GM18498 (cell line): Measurements from ENCODE around the gene LRFN3.
"Not testable (repeated sequence)": the region's sequence is repeated elsewhere in the genome, so short reads cannot be mapped to it uniquely, and the experiment has no call there.

Experiments
- ATAC-seq: cut with Tn5 transposase; IDR thresholded peaks from one replicate; pipeline ENCODE4 v1.9.1; 2021; ENCODE audit warnings: mild to moderate bottlenecking, moderate library complexity; ENCODE audit not compliant: unreplicated experiment

The LRFN3 gene

GRCh38 chr19:35905178-35905727 lies 30.9 kb upstream of the LRFN3 start:
- ATAC-seq: no peak

DNA sequence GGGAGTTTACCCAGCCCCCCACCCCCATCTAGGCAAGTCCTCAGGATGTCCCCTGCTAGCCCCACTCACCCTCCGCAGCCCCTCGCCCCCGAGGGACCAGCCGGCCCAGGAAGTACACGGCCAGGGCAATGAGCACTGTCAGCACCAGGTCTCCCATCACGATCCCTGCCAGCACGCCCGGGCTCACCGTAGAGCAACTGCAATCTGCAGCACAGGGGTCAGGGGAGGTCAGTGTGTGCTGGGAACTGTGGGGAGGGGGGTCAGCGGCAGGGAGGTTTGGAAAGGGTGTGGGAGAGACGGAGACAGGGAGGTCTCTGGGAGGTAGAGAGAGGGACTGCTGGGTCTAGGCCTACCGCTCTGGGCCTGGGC lies 28.8 kb upstream of the LRFN3 start:
- no peak for ATAC-seq

- no peak for ATAC-seq
Measured at GRCh38 chr19:35908010-35908441, 28.1 kb upstream of the LRFN3 start, which contains the start of gene TYROBP. Gene TYROBP (minus strand): TSS chr19:35908295. CDS start chr19:35908228, 67 bp downstream.

DNA sequence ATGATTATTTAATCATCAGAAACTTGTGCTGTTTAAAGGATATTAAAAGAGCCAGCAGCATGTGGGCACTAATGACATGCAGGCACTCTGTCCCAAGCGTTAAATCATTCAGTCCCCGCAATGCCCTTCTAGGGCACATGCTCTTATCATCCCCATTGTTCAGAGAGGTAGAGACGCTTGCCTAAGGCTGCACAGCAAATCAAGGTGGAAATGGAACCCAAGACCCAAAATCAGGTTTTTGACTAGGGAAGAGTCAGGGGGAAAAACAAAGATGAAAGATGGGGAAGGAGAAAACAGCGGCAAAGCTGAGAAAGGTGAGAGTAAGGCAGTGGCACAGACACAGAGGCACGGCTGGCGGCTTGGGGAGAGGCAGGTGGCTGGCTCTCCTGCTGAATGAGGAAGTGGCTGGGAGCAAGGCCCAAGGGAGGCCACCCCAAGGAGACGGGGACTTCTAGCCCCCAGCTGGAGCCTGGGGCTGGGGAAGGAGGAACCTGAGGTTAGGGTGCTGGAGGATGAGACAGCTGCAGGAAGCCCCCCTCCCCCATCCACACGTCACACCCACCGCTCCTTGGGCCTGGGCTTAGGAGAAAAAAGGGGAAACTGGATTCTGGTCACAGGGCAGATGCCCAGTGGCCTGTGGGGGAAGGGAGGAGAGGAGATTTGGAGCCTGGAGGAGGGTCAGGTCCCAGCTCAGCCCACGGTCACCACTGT lies 27.0 kb upstream of the LRFN3 start:
- ATAC-seq: no peak

DNA sequence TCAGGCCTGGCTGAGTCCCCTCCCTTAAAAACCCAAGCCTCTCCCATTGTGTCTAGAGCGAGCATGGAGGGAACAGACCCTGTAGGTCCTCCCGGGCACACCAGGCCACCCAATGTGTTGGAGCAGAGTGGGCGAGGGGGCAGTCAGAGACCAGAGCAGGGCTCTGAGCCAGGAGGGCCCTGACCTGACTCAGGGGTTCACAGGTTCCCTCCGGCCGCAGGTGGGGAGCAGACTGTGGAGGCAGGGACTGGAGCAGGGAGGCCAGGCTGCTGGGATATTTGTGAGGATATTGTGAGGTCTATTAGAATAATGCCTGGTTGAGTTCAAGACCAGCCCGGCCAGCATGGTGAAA lies 26.5 kb upstream of the LRFN3 start:
- no peak for ATAC-seq

DNA sequence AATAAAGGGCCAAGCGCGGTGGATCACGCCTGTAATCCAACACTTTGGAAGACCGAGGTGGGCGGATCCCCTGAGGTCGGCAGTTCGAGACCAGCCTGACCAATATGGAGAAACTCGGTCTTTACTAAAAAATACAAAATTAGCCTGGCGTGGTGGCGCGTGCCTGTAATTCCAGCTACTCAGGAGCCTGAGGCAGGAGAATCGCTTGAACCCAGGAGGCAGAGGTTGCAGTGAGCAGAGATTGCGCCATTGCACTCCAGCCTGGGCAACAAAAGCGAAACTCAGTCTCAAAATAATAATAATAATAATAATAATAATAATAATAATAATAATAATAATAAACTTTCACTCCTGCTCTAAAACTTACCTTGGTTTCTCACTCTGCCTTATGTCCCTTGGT lies 25.8 kb upstream of the LRFN3 start:
- not testable (repeated sequence) for ATAC-seq

- no peak for ATAC-seq
Measured at GRCh38 chr19:35911173-35911572, 25.0 kb upstream of the LRFN3 start.

DNA sequence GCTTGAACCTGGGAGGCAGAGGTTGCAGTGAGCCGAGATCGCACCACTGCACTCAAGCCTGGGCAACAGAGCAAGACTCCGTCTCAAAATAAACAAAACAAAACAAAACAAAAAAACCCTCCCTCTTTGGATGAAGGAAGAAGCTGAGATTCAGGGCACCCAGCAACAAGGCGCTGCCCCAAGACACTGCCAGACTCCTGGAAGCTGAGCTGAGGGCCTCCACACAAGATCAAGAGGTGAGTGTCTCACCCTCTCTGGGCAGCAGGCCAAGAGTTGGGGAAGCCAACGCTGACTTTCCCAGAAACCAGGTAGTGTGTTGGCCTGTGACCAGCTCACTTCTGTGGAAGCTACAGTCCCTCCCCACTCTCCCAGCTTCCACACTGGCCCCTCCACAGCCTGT lies 24.4 kb upstream of the LRFN3 start:
- ATAC-seq: no peak

- ATAC-seq: no peak
Measured at GRCh38 chr19:35913589-35913988, 22.6 kb upstream of the LRFN3 start.

GRCh38 chr19:35915443-35915842 lies 20.7 kb upstream of the LRFN3 start:
- ATAC-seq: no peak

DNA sequence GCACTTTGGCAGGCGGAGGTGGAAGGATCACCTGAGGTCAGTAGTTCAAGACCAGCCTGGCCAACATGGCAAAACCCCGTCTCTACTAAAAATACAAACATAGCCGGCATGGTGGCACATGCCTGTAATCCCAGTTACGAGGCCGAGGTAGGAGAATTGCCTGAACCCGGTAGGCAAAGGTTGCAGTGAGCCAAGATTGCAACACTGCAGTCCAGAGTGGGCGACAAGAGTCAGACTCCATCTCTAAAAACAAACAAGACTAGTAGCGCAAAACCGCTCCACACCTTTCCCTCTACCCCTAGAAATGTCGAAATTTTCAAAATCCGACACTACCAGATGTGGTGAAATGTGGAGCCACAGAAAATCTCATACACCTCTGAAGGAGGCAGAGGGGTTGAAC lies 16.9 kb upstream of the LRFN3 start:
- ATAC-seq: no peak

- ATAC-seq: no peak
Measured at GRCh38 chr19:35921012-35921411, 15.2 kb upstream of the LRFN3 start.

GRCh38 chr19:35925501-35925900 lies 10.7 kb upstream of the LRFN3 start:
- ATAC-seq: no peak

DNA sequence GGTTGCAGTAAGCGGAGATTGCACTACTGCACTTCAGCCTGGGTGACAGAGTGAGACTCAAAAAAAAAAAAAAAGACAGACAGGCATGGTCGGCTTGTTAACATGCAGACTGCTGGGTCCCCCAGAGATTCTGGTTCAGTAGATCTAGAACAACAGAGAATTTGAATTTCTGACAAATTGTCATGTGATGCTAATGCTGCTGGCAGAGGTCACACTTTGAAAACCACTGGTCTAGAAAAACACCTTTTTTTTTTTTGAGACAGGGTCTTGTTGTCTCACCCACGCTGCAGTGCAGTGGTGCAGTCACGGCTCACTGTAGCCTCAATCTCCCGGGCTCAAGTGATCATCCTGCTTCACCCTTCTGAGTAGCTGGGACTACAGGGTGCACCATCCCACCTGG lies 7.7 kb upstream of the LRFN3 start:
- ATAC-seq: no peak

GRCh38 chr19:35929876-35930275 lies 6.3 kb upstream of the LRFN3 start:
- ATAC-seq: no peak

GRCh38 chr19:35931161-35931873 lies 4.9 kb upstream of the LRFN3 start:
- ATAC-seq: peak; percentile 94

DNA sequence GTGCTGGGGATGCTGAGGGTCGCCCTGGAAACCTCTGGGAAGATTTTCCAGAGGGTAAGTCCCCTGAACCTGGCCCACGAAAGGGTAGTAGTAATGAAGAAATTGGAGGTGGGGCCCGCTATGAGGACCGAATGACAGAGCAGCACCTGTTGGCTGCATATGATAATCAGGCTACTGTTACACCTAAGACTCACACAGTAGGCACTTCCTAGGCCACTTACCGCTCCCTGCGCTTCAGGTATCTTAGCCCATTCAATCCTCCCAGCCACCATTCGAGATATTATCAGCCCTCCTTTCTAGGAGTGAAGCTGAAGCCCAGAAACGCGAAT lies 4.3 kb upstream of the LRFN3 start:
- ATAC-seq: no peak

DNA sequence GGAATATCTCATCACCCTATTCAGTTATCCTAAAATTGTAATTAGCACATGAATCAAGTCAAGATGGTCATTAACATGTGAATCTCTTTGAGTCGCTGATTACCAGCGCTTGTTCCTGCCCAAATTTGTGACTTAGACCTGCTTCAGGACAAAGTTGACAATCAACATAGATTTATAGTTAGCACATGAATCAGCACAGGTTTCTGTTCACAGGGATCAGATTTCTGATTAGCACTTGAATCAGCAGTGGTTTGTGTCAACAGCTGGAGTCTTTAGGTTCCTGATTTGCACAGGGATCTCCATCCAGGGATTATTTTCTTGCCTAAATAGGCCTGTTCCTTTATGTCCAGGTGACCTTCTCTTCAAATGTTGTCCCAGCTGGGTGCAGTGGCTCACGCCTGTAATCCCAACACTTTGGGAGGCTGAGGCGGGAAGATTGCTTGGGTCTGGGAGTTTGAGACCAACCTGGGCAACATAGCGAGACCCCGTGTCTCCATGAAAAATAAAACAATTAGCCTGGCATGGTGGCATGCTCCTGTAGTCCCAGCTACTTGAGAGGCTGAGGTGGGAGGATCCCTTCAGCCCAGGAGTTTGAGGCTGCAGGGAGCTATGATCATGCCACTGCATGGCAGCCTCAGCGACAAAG lies 3.8 kb upstream of the LRFN3 start:
- ATAC-seq: no peak

DNA sequence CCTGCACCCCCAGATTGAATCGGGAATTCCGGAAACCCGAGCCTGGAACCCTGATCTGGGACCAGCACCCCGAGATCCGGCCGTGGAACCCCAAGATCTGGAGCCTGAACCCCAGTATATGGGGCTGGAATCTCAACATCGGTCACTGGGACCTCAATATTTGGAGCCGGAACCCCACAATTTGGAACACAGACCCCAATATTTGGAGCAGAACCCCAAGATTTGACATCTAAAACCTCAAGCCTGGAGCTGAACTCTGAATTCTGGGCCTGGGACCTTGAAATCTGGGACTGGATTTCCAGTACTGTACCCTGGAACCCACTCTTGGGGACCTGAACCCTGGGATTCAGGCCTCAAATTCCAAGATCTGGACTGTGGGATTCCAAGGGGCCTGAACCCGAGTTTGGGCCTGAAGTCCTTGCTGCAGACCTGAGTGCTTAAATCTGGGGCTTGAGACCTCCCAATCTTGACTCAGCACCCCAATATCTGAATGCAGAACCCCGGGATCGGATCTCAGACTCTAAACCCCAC lies 629 bp downstream of the LRFN3 start:
- ATAC-seq: no peak

DNA sequence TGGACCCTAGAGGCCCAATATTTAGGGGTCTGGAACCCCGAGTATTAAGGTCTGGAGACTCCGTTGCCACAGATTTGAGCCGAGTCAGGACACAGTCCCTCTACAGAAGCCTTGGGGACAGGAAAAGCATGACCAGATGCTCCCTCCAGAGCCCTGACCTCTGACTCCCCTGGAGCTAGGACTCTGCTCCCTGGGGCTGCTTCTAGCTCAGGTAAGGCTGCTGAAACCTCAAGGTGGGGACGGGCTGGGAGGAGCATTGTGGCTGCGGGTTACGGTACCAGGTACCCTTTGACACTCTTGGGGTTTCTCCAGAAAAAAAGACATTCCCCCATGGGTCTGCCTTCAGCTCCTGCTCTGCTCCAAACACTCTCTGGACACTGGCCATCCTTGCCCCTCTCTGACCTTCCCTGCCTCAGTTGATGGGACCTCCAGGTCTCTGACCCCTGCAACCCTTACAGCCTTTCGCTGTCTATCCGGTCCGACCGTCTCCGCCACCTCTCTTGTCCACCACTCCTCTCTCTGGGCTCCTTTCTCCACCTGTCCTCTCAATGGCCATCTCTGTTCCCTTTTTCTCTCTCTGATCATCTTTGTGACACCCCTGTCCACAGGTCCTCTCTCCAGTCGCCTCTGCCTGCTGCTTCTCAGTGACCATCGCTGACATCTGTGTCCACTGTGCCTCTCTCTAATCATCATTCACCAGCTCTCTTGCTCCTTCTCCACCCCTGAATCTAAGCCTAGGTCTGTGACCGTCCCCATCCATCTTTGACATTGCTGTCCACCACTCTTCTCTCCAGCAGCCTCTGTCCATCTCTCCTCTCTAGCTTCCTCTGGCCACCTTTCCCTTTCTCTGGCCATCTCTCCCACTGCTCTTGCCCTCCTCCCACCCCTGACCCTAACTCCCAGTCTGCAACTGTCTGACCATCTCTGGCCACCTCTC lies 1.4 kb downstream of the LRFN3 start:
- no peak for ATAC-seq
